Gastrocnemius medialis (tissue), 4 donors: ENCODE measurements around the gene DAGLA.

ENCODE experiments used
- CTCF ChIP-seq, 5 experiments: fragments of 450-650 bp in 3 of 5; fragments of 200-600 bp in 2 of 5; sonication (generic) in 2 of 5; IDR thresholded peaks in 4 of 5; conservative IDR thresholded peaks in 1 of 5; 1 replicate in 4 of 5; 2 replicates in 1 of 5; pipeline ENCODE4 v1.5.1; 2016 to 2019; ENCODE audit warnings: antibody characterized with exemption in 5 of 5, mild to moderate bottlenecking in 3 of 5, moderate library complexity in 3 of 5
- POLR2A ChIP-seq, 2 donors: fragments of 450-650 bp; IDR thresholded peaks; one replicate each; pipeline ENCODE4 v1.6.1; 2017; ENCODE audit warnings: antibody characterized with exemption in 2 of 2, mild to moderate bottlenecking in 2 of 2, moderate library complexity in 2 of 2

- TF ChIP-seq CTCF (IDR thresholded peaks at IDR 0.05 in 4 of 5, conservative IDR thresholded peaks at IDR 0.05 in 1 of 5) (no peak), POLR2A (IDR thresholded peaks at IDR 0.05) (no peak)
These were observed 4.4 kb upstream of the DAGLA start for GRCh38 chr11:61675826-61676225.
